Frontal cortex (tissue), 4 donors: ENCODE data around the gene MYH14. TPM values are rescaled to one million over a fixed set of nuclear protein-coding genes. Genes with fewer than 3 reads are reported as not detected.
"Not testable (repeated sequence)": the region's sequence is repeated elsewhere in the genome, so short reads cannot be mapped to it uniquely, and the experiment has no call there.

ENCODE experiments used
- DNase-seq, 2 donors: peaks; one replicate each; pipeline ENCODE4 v3.0.0; 2012; ENCODE audit warnings: low spot score in 2 of 2
- FAIRE-seq: peaks from 2 replicates; lab custom pipeline; 2012; peaks lifted over from hg19 to GRCh38; lab: Jason Lieb, UNC
- total RNA-seq: library from RNA; depleted of rRNA; stranded (reverse); fragments of >200 nt; gene quantifications from one replicate; pipeline ENCODE4 v1.2.3, GENCODE V29; 2014
- donor health status: control.
- donor health status: control.
- donor health status: control.

Gene MYH14
- total RNA-seq, 1 donor from 2014 or later, result 0.82 TPM

DNA sequence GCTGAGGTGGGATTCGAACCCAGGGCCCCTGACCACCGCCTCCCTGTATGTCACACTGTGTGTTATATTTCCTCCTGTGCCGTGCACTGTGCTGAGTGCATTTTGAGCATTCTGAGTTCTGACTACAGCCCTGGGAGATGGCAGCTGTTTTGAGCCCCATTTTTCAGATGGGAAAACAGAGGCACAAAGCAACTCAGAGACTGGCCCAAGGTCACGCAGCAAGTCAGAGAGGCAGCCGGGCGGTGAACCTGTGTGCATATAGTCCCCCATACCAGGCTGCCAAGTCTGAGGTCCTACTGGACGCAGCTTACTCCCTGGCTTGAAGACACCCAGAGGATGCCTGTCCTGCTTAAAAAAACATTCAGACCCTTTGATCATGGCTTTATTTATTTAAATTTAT, 17.7 kb downstream of the MYH14 start:
- no peak for FAIRE-seq
- no peak for DNase-seq

- FAIRE-seq, result no peak
These were observed 19.4 kb downstream of the MYH14 start for GRCh38 chr19:50222691-50223438.

DNA sequence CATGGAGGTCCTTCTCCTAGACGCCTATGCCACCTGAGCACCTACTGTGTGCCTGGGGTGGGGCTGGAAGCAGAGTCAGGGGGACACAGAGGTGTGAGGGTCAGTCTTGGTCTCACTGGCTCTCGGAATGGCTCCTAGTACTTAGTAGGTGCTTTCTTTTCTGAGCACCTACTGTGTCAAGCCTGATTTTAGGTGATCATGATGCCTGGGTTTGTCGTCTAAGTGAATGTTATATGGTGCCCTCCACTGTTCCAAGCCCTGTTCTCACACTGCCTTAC, 20.0 kb downstream of the MYH14 start:
- DNase-seq, result no peak
- no peak for FAIRE-seq

More at GRCh38 chr19:50222691-50223438, 19.4 kb downstream of the MYH14 start:
- no peak for DNase-seq

GRCh38 chr19:50224986-50225747, 21.7 kb downstream of the MYH14 start:
- DNase-seq (no peak), FAIRE-seq (no peak)

GRCh38 chr19:50226536-50226935, 23.1 kb downstream of the MYH14 start:
- DNase-seq (no peak), FAIRE-seq (no peak)

- FAIRE-seq, DNase-seq: not testable (repeated sequence)
These were observed 24.7 kb downstream of the MYH14 start for GRCh38 chr19:50228153-50228552.

- DNase-seq (no peak), FAIRE-seq (no peak)
These were observed 27.2 kb downstream of the MYH14 start for GRCh38 chr19:50230379-50231351.

DNA sequence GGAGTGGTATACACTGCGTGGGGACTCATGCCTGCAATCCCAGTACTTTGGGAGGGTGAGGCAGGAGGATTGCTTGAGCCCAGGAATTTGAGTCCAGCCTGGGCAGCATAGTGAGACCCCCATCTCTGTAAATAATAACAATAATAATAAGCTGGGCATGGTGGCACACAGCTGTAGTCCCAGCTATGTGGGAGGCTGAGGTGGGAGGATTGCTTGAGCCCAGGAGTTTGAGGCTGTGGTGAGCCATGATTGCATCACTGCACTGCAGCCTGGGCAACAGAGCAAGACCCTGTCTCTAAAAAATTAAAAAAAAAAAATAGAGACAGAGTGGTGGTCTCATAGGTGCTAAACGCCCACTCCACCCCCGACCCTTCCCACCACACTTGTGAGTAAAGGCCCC, 28.0 kb downstream of the MYH14 start:
- not testable (repeated sequence) for FAIRE-seq, DNase-seq

DNA sequence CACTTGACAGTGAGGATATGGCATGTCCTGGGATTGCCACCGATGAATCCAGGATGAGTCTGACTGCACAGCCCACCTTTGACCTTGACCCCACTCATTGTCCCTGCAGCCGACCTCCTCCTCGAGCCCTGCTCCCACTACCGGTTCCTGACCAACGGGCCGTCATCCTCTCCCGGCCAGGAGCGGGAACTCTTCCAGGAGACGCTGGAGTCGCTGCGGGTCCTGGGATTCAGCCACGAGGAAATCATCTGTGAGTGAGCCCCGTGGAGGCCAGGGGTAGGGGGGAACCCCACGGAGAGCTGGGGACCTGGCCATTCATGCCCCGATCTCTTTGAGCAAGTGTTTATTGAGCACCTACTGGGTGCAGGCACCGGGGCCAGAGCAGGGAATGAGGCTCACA, 28.4 kb downstream of the MYH14 start:
- no peak for FAIRE-seq
- DNase-seq, result no peak

GRCh38 chr19:50232600-50232999, 29.2 kb downstream of the MYH14 start:
- no peak for FAIRE-seq
- no peak for DNase-seq

DNA sequence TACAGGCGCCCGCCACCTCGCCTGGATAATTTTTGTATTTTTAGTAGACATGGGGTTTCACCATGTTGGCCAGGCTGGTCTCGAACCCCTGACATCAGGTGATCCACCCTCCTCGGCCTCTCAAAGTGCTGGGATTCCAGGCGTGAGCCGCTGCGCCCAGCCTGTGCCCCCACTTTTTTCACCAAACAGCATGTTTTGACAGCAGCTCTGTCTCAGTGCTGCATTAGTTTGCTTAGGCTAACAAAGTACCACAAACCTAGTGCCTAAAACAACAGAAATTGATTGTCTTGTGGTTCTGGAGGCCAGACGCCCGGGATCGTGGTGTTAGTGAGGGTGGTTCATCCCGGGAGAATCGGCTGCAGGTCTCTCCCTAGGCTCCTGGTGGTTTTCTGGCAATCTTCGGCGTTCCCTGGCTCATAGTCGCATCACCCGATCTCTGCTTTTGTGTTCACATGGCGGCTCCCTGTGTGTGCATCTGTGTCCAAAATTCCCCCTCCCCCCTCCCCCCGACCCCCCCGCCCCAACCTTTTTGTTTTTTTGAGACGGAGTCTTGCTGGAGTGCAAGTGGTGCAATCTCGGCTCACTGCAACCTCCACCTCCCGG, 30.0 kb downstream of the MYH14 start:
- no peak for FAIRE-seq
- DNase-seq, result no peak

- not testable (repeated sequence) for FAIRE-seq, DNase-seq
These were observed 34.1 kb downstream of the MYH14 start for GRCh38 chr19:50237493-50237892.

GRCh38 chr19:50238043-50238442, 34.6 kb downstream of the MYH14 start:
- FAIRE-seq, result no peak

GRCh38 chr19:50239921-50240590, 36.6 kb downstream of the MYH14 start:
- DNase-seq (no peak), FAIRE-seq (no peak)

More at GRCh38 chr19:50238043-50238442, 34.6 kb downstream of the MYH14 start:
- DNase-seq, result no peak

DNA sequence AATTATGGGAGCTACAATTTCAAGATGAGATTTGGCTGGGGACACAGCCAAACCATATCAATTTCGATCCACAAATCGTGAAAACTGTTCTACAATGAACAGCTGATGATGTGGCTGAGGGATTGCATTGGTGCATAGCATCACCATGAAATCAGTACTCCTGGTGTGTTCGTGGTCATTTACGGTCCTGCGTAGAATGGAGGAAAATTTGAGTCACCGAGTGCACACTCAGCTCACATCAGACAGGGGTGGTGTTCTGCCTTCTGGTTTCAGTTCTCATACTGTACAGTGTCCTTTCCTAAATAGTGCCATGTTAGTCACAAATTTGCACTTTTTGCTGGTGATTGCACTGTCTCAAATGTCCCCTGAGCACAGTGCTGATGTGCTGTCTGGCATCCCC, 39.2 kb downstream of the MYH14 start:
- DNase-seq, result no peak
- FAIRE-seq, result no peak

DNA sequence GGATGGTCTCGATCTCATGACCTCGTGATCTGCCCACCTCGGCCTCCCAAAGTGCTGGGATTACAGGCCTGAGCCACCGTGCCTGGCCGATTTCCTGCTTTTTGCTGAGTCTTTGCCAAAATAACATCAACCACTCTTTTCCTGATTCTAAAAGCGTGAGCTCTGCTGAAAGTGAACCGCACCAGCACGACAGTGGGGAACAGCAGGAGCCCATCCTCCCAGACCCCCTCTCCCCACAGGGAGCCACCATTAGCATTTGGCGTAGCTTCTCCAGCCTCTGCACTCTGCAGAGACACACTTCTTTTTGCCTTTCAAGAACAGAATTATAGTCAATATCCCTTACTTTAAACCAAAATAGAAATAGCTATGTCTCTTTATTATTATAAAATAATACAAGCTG, 41.3 kb downstream of the MYH14 start:
- DNase-seq (no peak), FAIRE-seq (no peak)

DNA sequence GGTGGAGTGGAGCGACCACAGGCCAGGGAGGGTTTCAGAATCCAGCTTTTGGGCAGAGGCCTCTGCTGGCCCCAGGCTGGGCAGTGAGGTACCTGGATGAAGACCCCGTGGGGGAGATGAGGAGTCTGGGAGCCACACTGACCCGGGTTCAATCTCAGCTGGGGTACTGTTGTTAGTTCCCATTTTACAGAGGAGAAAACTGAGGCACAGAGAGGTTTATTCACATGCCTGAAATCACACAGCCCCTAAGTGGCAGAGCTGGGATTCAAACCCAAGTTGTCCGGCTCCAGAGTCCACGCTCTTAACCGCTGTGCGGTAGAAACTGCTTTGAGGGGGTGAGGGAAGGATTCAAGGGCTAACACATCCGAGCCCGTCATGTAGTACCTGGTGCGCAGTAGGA, 45.0 kb downstream of the MYH14 start:
- DNase-seq, result no peak
- no peak for FAIRE-seq

DNA sequence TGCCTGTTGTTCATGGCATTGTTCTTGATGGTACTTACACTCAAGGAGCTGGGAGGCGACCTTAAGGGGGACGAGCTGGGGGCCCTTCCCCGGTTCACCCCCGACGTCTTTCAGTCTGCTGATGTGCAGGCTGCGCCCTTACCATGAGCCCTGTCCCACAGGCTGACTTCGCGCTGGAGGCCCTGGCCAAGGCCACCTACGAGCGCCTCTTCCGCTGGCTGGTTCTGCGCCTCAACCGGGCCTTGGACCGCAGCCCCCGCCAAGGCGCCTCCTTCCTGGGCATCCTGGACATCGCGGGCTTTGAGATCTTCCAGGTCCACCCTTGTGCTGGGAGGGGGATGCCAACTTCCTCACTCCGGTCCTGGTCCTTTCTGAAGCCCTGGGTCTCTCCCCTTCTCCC, 45.4 kb downstream of the MYH14 start:
- FAIRE-seq (no peak), DNase-seq (no peak)

DNA sequence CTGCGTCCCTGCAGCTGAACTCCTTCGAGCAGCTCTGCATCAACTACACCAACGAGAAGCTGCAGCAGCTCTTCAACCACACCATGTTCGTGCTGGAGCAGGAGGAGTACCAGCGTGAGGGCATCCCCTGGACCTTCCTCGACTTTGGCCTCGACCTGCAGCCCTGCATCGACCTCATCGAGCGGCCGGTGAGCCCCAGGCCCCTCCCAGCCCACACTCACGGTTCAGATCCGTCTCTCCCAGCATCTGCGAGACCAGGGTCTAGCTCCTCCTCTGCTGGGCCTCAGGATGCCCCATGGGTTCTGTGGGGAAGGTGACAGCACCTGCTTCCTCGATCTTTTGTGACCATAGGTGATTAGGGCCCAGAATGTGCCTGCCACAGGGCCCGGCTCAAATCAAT, 46.2 kb downstream of the MYH14 start:
- FAIRE-seq, result no peak
- DNase-seq, result no peak
